Breast epithelium (tissue), 3 donors: ENCODE data around the gene LRRC8C.

Experiments used
- POLR2A ChIP-seq: fragments of 450-650 bp; IDR thresholded peaks from one replicate; pipeline ENCODE4 v1.6.1; 2016; ENCODE audit warnings: antibody characterized with exemption, mild to moderate bottlenecking, moderate library complexity
- TF ChIP-seq, protein P1 (sequence below), 3 donors: fragments of 450-650 bp; IDR thresholded peaks; one replicate each; pipeline ENCODE4 v1.5.1; 2016 to 2017; ENCODE audit warnings: antibody characterized with exemption in 3 of 3, mild to moderate bottlenecking in 3 of 3, moderate library complexity in 3 of 3

DNA sequence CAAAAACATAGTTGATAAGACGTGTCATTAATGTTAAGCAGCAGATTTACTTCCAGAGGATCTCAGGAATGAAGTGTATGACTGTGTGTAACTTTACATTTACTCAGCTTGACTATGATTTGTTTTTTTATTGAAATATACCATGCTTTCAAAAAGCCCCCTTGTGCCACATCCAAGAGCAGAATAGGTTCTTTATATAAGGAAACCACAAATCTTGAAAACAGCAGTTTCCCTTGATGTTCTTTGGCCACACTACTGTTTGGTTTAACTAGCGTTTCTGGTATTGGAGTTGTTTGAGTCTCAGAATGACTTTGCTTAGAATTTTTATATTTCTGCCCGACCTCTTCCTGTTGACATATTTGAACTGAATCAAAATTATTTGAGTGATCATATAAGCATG, 25.0 kb downstream of the LRRC8C start:
- no peak for TF ChIP-seq POLR2A
- TF ChIP-seq, protein P1, sequence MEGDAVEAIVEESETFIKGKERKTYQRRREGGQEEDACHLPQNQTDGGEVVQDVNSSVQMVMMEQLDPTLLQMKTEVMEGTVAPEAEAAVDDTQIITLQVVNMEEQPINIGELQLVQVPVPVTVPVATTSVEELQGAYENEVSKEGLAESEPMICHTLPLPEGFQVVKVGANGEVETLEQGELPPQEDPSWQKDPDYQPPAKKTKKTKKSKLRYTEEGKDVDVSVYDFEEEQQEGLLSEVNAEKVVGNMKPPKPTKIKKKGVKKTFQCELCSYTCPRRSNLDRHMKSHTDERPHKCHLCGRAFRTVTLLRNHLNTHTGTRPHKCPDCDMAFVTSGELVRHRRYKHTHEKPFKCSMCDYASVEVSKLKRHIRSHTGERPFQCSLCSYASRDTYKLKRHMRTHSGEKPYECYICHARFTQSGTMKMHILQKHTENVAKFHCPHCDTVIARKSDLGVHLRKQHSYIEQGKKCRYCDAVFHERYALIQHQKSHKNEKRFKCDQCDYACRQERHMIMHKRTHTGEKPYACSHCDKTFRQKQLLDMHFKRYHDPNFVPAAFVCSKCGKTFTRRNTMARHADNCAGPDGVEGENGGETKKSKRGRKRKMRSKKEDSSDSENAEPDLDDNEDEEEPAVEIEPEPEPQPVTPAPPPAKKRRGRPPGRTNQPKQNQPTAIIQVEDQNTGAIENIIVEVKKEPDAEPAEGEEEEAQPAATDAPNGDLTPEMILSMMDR (IDR thresholded peaks at IDR 0.05) = no peak
